ENCODE results near the gene LRIT2. TPM values are rescaled to one million over a fixed set of nuclear protein-coding genes. Genes with fewer than 3 reads are reported as not detected.

LRIT2 gene
- total RNA-seq, 2 experiments from 2014 or later: not detected

DNA sequence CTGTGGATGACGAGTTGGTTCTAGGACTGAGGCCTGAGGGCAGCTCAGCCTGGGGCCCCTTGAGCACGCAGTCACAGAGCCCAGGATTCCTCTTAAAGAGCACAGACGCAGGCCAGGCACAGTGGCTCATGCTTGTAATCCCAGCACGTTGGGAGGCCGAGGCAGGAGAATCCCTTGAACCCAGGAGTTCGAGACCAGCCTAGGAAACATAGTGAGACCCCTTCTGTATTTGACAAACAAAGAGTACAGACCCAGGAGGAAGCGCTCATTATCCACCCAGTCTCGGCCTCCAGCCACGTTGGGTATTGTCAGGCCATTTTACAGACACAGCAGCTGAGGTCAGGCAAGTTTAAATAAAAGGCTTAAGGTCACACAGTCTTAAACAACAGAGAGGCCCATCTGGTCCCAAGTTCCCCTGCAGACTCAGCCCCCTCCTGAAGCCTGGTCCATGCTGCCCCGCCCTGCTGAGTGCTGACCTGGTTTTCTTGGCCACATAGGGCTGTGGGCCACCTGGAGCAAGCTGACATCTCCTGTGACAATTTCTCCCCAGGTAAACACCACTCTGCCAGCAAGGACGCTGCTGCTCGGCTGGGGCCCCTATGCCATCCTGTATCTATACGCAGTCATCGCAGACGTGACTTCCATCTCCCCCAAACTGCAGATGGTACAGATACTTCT is 32.1 kb upstream of the LRIT2 start:
- DNase-seq: no peak
- Mint-ChIP-seq H3K27ac (no peak overlapping the region), H3K4me1 (peaks cover 5% of the 10 kb centered on the region), H3K36me3 (no peaks in the 10 kb centered on the region), H3K4me3 (no peak overlapping the region), H3K27me3 (peaks cover 16% of the 10 kb centered on the region), H3K9me3 (no peaks in the 10 kb centered on the region)
- POLR2A ChIA-PET: no interaction called here
- no peak for ATAC-seq (ENCODE audit: low read depth)

- H3K9me3 Mint-ChIP-seq: no peaks in the 10 kb centered on the region
- POLR2A ChIA-PET: no interaction called here
- H3K4me1 Mint-ChIP-seq: peaks cover 5% of the 10 kb centered on the region
- no peak overlapping the region for H3K27ac Mint-ChIP-seq
- no peaks in the 10 kb centered on the region for H3K36me3 Mint-ChIP-seq
- DNase-seq: peak; percentile 59
- H3K27me3 Mint-ChIP-seq: peaks cover 12% of the 10 kb centered on the region
- H3K4me3 Mint-ChIP-seq: no peak overlapping the region
- peak; percentile 58 for ATAC-seq (ENCODE audit: low read depth)
These were observed 31.4 kb upstream of the LRIT2 start for GRCh38 chr10:84256510-84257342.

DNA sequence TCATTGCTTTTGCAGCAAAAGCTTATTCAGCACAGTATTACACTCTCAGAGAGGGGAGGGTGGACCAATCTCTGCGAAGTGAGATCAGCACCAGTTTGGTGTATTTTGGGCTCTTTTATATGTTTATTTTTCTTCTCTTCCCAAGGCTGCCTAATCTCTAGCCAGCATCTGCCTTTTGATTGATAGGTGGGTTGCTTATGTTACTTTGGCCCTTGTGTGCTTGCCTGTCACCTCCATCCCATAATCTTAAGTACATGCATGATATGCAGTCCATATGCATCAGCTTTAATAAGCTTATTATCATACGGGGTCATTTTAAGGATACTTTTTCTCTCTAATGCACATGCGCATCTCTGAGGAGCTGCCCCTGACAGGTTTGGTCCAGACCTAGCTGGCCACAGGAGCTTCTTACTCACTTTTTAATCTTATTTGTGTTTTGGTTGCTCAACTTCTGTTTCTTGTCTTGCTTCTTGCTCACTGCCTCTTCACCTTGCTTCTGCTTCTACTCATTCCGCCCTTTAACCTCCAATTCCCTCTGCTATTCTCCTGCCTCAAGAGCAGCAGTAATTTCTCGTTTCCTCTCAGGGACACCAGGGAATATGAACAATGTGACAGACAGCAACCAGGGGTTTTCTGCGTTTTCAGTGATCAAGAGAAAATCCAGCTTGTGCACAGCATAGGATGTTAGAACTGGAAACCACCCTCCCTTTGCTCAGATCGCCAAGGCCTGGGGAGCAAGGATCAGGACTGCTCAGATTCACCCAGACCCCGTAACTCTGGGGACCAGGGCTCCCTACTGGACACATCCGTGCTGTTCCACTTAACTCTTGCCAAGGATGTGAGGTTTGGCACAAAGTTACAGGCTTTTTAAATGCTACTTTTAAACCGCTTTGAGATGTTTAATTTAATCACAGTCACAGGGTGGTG is 29.5 kb upstream of the LRIT2 start:
- no peak for DNase-seq
- Mint-ChIP-seq H3K4me3 (no peak overlapping the region), H3K36me3 (no peaks in the 10 kb centered on the region), H3K27me3 (peaks cover 12% of the 10 kb centered on the region), H3K4me1 (peaks cover 5% of the 10 kb centered on the region), H3K9me3 (no peaks in the 10 kb centered on the region), H3K27ac (no peak overlapping the region)
- no peak for ATAC-seq (ENCODE audit: low read depth)
- POLR2A ChIA-PET: no interaction called here

- H3K36me3 Mint-ChIP-seq: no peaks in the 10 kb centered on the region
- POLR2A ChIA-PET: no interaction called here
- H3K27me3 Mint-ChIP-seq: peaks cover 2% of the 10 kb centered on the region
These were observed 23.4 kb upstream of the LRIT2 start for GRCh38 chr10:84248794-84249193.

GRCh38 chr10:84247496-84247895 is 22.2 kb upstream of the LRIT2 start:
- H3K36me3 Mint-ChIP-seq: no peaks in the 10 kb centered on the region
- no peak overlapping the region for H3K27ac Mint-ChIP-seq
- H3K27me3 Mint-ChIP-seq: no peaks in the 10 kb centered on the region
- no peaks in the 10 kb centered on the region for H3K4me1 Mint-ChIP-seq
- DNase-seq (no peak), ATAC-seq (ENCODE audit: low read depth) (no peak)
- H3K9me3 Mint-ChIP-seq: no peaks in the 10 kb centered on the region
- H3K4me3 Mint-ChIP-seq: no peak overlapping the region
- POLR2A ChIA-PET: no interaction called here

More at GRCh38 chr10:84248794-84249193, 23.4 kb upstream of the LRIT2 start:
- no peak for ATAC-seq (ENCODE audit: low read depth)
- Mint-ChIP-seq H3K4me1 (no peaks in the 10 kb centered on the region), H3K27ac (no peak overlapping the region), H3K9me3 (no peaks in the 10 kb centered on the region), H3K4me3 (no peak overlapping the region)
- no peak for DNase-seq

DNA sequence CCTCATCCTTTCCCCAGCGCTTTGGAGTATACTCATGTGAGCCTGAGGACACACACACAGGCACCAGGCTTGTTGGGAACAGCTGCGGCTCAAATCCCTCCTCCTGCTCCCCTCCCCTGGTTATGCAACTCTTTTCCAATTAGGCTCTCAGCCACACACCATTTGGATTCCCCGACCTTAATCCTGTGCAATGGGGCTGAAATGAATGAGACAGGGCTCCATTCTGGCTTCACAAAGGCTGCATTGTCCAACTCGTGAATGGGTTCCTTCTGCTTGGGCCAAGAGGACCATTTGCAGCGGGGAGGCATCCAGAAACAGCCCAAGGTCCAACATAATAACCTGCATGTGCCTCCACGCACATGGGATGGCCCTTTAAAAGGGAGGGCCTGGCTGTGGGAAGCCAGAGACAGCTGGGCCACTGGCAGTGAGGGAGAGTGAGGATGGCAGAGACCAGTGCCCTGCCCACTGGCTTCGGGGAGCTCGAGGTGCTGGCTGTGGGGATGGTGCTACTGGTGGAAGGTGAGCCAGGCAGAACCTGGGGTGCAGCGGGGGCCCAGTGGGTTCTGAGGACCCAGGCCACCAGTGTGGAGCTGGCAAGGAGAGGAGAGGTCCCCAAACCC is 19.4 kb upstream of the LRIT2 start, which contains the start of gene RGR:
RGR (plus strand) TSS at position 403 of the 620 bp plus-strand sequence; CDS start at position 441, 38 bp downstream.
- no peaks in the 10 kb centered on the region for H3K9me3 Mint-ChIP-seq
- DNase-seq (no peak), ATAC-seq (ENCODE audit: low read depth) (no peak)
- H3K27me3 Mint-ChIP-seq: peaks cover 6% of the 10 kb centered on the region
- POLR2A ChIA-PET: no interaction called here
- no peak within 1 kb of the TSS for H3K27ac Mint-ChIP-seq
- H3K36me3 Mint-ChIP-seq: no peaks in the 10 kb centered on the region
- H3K4me1 Mint-ChIP-seq: no peaks in the 10 kb centered on the region
- no peak within 1 kb of the TSS for H3K4me3 Mint-ChIP-seq

- no peak overlapping the region for H3K27ac Mint-ChIP-seq
- no peak for ATAC-seq (ENCODE audit: low read depth)
- no peaks in the 10 kb centered on the region for H3K4me1 Mint-ChIP-seq
- POLR2A ChIA-PET: no interaction called here
- H3K4me3 Mint-ChIP-seq: no peak overlapping the region
- H3K36me3 Mint-ChIP-seq: no peaks in the 10 kb centered on the region
- H3K9me3 Mint-ChIP-seq: no peaks in the 10 kb centered on the region
- peaks cover 6% of the 10 kb centered on the region for H3K27me3 Mint-ChIP-seq
- DNase-seq: no peak
These were observed 18.4 kb upstream of the LRIT2 start for GRCh38 chr10:84243759-84244158.

DNA sequence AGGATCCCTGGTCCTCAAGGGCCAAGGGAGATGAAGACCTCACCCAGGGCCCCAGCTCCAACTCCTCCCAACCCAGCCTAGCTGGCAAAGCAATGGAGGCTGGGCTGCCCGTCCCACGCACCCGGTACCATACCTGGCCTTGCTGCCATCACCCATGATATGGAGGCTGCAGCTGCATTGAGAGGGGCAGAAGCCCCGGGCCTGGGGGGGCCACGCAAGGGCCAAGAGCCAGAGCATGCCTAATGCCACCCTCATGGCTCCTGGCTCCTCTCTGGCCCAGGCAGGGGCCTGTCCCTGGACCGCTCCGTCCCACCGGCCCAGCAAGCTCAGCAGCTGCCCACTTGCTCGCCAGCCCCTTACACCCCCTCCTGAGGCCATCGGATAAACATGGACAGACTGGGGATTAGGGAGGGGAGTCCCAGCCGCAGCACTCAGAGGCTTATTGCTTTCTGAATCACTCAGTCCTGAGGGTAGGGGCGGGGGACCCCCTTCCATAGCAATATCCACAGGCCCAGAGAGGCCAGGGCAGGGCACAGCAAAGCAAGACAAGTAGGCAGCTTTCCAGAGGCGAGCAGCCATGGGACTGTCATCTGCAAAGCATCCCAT is 15.9 kb upstream of the LRIT2 start, which contains the start of gene LRIT1:
LRIT1 (minus strand) TSS at position 362 of the 606 bp plus-strand sequence; CDS start at position 255, 107 bp downstream.
- no peaks in the 10 kb centered on the region for H3K9me3 Mint-ChIP-seq
- DNase-seq: no peak
- no peak for ATAC-seq (ENCODE audit: low read depth)
- no peak within 1 kb of the TSS for H3K27ac Mint-ChIP-seq
- H3K4me1 Mint-ChIP-seq: no peaks in the 10 kb centered on the region
- peaks cover 15% of the 10 kb centered on the region for H3K27me3 Mint-ChIP-seq
- H3K36me3 Mint-ChIP-seq: no peaks in the 10 kb centered on the region
- no peak within 1 kb of the TSS for H3K4me3 Mint-ChIP-seq
- POLR2A ChIA-PET: no interaction called here

DNA sequence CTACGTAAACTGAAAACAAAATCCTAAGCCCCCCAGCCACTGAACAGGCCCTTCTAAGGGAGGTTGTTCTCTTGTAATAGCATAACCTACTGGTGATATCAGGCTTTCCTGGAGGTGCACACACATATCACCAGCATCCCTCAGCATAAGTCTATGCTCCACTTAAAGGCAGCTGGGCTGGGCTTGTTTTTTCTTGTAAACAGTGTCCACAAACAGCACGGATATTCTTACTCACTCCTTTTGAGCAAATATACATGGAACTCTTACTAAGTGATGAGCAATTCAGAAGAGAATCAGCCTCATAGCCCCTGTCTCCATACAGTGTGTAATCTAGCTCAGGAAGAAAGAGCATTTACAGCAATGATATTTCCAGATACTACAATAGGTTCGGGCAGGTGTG is 13.6 kb upstream of the LRIT2 start:
- Mint-ChIP-seq H3K27ac (no peak overlapping the region), H3K27me3 (peaks cover 15% of the 10 kb centered on the region), H3K36me3 (no peaks in the 10 kb centered on the region), H3K4me1 (no peaks in the 10 kb centered on the region), H3K9me3 (no peaks in the 10 kb centered on the region), H3K4me3 (no peak overlapping the region)
- no peak for DNase-seq
- POLR2A ChIA-PET: no interaction called here
- no peak for ATAC-seq (ENCODE audit: low read depth)

DNA sequence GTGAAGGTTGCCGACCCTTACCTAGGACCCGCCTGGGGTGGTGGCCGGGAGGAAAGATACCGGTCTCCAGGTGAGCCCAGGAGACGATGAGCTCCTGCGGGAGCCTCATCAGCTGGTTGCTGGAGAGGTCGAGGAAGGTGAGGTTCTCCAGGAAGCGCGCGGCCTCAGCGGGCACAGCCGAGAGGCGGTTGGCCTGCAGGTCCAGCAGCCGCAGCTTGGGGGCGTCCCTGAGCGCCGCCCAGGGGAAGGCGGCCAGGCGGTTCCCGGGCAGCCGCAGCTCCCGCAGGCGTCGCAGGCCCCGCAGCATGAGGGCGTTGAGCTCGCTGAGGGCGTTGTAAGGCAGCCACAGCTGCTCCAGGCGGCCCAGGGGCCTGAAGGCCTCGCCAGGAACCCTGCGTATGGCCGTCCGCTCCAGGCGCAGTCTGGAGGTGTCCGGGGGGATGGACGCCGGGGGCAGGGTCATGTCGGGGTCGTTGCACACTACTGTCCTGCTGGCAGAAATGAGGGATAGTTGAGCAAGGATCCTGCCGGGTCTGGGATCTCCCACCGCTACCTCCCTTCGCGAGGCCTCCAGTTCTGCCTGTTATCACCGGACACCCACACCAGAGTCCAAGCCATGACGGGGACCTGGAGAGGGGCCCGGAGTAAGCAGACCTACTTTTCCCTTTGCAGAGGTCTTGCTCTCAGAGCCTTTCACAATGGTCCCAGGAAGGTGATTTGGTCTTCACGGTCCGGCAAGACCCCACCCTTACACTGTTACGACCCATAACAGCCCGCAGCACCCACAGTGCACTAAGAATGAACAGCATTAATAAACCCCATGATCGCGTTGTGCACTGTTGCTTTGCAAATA is 12.1 kb upstream of the LRIT2 start:
- Mint-ChIP-seq H3K27ac (no peak overlapping the region), H3K9me3 (no peaks in the 10 kb centered on the region), H3K4me1 (no peaks in the 10 kb centered on the region), H3K27me3 (peaks cover 15% of the 10 kb centered on the region), H3K4me3 (no peak overlapping the region), H3K36me3 (no peaks in the 10 kb centered on the region)
- DNase-seq (no peak), ATAC-seq (ENCODE audit: low read depth) (no peak)
- POLR2A ChIA-PET: no interaction called here

GRCh38 chr10:84236807-84237198 is 11.5 kb upstream of the LRIT2 start:
- POLR2A ChIA-PET: no interaction called here
- no peak overlapping the region for H3K27ac Mint-ChIP-seq
- no peak for ATAC-seq (ENCODE audit: low read depth)
- H3K4me1 Mint-ChIP-seq: no peaks in the 10 kb centered on the region
- H3K36me3 Mint-ChIP-seq: no peaks in the 10 kb centered on the region
- no peaks in the 10 kb centered on the region for H3K9me3 Mint-ChIP-seq
- H3K27me3 Mint-ChIP-seq: peaks cover 15% of the 10 kb centered on the region
- H3K4me3 Mint-ChIP-seq: no peak overlapping the region
- DNase-seq: no peak

DNA sequence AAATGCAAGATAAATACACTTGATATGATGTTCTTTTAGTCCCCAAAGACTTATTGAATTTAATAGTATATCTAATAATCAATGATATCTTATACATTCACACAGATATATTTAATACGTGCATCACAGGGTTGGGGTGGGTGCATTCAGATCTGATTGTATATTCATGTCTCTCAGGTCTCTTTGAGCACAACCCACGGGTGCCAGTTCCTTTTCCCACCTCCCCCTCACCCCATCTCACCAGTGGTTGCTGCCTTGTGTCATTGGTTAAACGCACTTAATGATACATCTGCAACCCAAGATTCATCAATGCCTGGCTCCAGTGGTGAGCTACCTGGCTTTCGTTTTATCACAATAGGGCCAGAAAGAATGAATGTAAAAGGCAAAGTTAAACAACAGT is 9.8 kb upstream of the LRIT2 start:
- H3K9me3 Mint-ChIP-seq: no peaks in the 10 kb centered on the region
- H3K27me3 Mint-ChIP-seq: peaks cover 9% of the 10 kb centered on the region
- POLR2A ChIA-PET: no interaction called here
- H3K4me3 Mint-ChIP-seq: no peak overlapping the region
- ATAC-seq (ENCODE audit: low read depth): no peak
- no peak overlapping the region for H3K27ac Mint-ChIP-seq
- no peaks in the 10 kb centered on the region for H3K36me3 Mint-ChIP-seq
- H3K4me1 Mint-ChIP-seq: no peaks in the 10 kb centered on the region
- DNase-seq: no peak

All from activated naive CD8-positive, alpha-beta T cell treated with anti-CD3 and anti-CD28 coated beads, Interleukin-2, amount 10 ng/mL, durations not matched to agents 7 days and 5 days (primary cell).